ENCODE results near the gene FGF1. TPM values are rescaled to one million over a fixed set of nuclear protein-coding genes. Genes with fewer than 3 reads are reported as not detected.

The FGF1 gene
- total RNA-seq, 3 donors from 2014 or later, result 0.32 to 20.3 (median 6.6) TPM

GRCh38 chr5:142697356-142698255 is 11.7 kb upstream of the FGF1 start:
- DNase-seq (ENCODE audit: low spot score in 2 of 2), result peak in 1 of 2 donors; percentile 68
- no peak for TF ChIP-seq POLR2AphosphoS5 (IDR thresholded peaks at IDR 0.05)
- no peak for TF ChIP-seq POLR2A (IDR thresholded peaks at IDR 0.05)
- no peak for TF ChIP-seq CTCF (IDR thresholded peaks at IDR 0.05)
- intact Hi-C loops (cut with DNase I; ENCODE audit: low total_unique reads), result no loop called here
- Histone ChIP-seq H3K9me3 (no peaks in the 10 kb centered on the region), H3K4me1 (peaks cover 0 to 11% of the 10 kb centered on the region in 2 donors), H3K36me3 (no peaks in the 10 kb centered on the region), H3K27ac (peak overlapping the region; percentile 50 to 86), H3K4me3 (peak overlapping the region in 1 of 3 donors; percentile 24), H3K27me3 (no peaks in the 10 kb centered on the region)

- Histone ChIP-seq H3K4me1 (peaks cover 0 to 11% of the 10 kb centered on the region in 2 donors), H3K9me3 (no peaks in the 10 kb centered on the region), H3K36me3 (no peaks in the 10 kb centered on the region), H3K27ac (peak overlapping the region in 1 of 2 donors; percentile 86), H3K4me3 (no peak overlapping the region), H3K27me3 (no peaks in the 10 kb centered on the region)
- TF ChIP-seq POLR2A (IDR thresholded peaks at IDR 0.05), result no peak
- TF ChIP-seq POLR2AphosphoS5 (IDR thresholded peaks at IDR 0.05), result no peak
- no peak for TF ChIP-seq CTCF (IDR thresholded peaks at IDR 0.05)
- DNase-seq (ENCODE audit: low spot score in 2 of 2), result no peak
- intact Hi-C loops (cut with DNase I; ENCODE audit: low total_unique reads), result no loop called here
Measured at GRCh38 chr5:142696379-142696778, 10.5 kb upstream of the FGF1 start.

GRCh38 chr5:142694092-142694856 is 8.4 kb upstream of the FGF1 start:
- no peak for DNase-seq (ENCODE audit: low spot score in 2 of 2)
- intact Hi-C loops (cut with DNase I; ENCODE audit: low total_unique reads), result no loop called here

GRCh38 chr5:142692321-142692894 is 6.5 kb upstream of the FGF1 start:
- DNase-seq (ENCODE audit: low spot score in 2 of 2), result no peak
- intact Hi-C loops (cut with DNase I; ENCODE audit: low total_unique reads), result no loop called here
- H3K4me1 ChIP-seq, result no peaks in the 10 kb centered on the region
- H3K27ac ChIP-seq, result no peak overlapping the region
- no peaks in the 10 kb centered on the region for H3K9me3 ChIP-seq
- H3K36me3 ChIP-seq, result no peaks in the 10 kb centered on the region
- TF ChIP-seq CTCF (IDR thresholded peaks at IDR 0.05) (no peak), POLR2A (IDR thresholded peaks at IDR 0.05) (no peak), POLR2AphosphoS5 (IDR thresholded peaks at IDR 0.05) (no peak)
- H3K27me3 ChIP-seq, result no peaks in the 10 kb centered on the region
- no peak overlapping the region for H3K4me3 ChIP-seq

More at GRCh38 chr5:142694092-142694856, 8.4 kb upstream of the FGF1 start:
- Histone ChIP-seq H3K4me3 (no peak overlapping the region), H3K36me3 (no peaks in the 10 kb centered on the region), H3K27ac (no peak overlapping the region), H3K9me3 (no peaks in the 10 kb centered on the region), H3K27me3 (no peaks in the 10 kb centered on the region), H3K4me1 (peaks cover 0 to 11% of the 10 kb centered on the region in 2 donors)
- TF ChIP-seq CTCF (IDR thresholded peaks at IDR 0.05), result peak in 1 of 3 donors; percentile 12
- TF ChIP-seq POLR2A (IDR thresholded peaks at IDR 0.05), result no peak

Data from breast epithelium (tissue), 4 donors.